GM12878 (cell line): ENCODE measurements around the gene SOBP. TPM values are rescaled to one million over a fixed set of nuclear protein-coding genes. Genes with fewer than 3 reads are reported as not detected.

Experiments
- ATAC-seq: fragments of 200-7000 bp; cut with Tn5 transposase; 3 replicates; pipeline ENCODE4 v1.9.1; 2020; ENCODE audit warnings: mild to moderate bottlenecking, moderate library complexity
- BruUV-seq: library from RNA; stranded (reverse); fragments of 400-500 nt; replicated peaks from 2 replicates; lab custom pipeline; 2021; lab: Mats Ljungman, UMichigan
- CTCF ChIA-PET: fragments of 300-600 bp; sonication (Branson Sonifier 250); formaldehyde crosslinking; extraction: SDS; loops from one replicate; lab custom pipeline; 2021; ENCODE audit warnings: inconsistent platforms; lab: Yijun Ruan, JAX
- POLR2A ChIA-PET: fragments of 350-600 bp; formaldehyde crosslinking; extraction: SDS; loops from one replicate; lab custom pipeline; 2021; ENCODE audit warnings: inconsistent platforms; lab: Charles Lee
- RAD21 ChIA-PET: fragments of 300-600 bp; sonication (Branson Sonifier 250); formaldehyde crosslinking; loops from one replicate; lab custom pipeline; 2023; ENCODE audit warnings: antibody characterized with exemption; ENCODE audit not compliant: unreplicated experiment; lab: Charles Lee
- SMC1A ChIA-PET: fragments of 300-600 bp; sonication (Branson Sonifier 250); formaldehyde crosslinking; loops from one replicate; lab custom pipeline; 2023; ENCODE audit not compliant: unreplicated experiment, uncharacterized antibody; lab: Charles Lee
- DNase-seq: peaks from one replicate; pipeline ENCODE4 v3.0.0-alpha.2; 2011; ENCODE audit warnings: low read depth, low spot score
- FAIRE-seq: peaks from 3 replicates; lab custom pipeline; 2011; peaks lifted over from hg19 to GRCh38; lab: Jason Lieb, UNC
- H2AFZ ChIP-seq: 2 replicates; pipeline ENCODE4 v1.6.0; 2011; ENCODE audit warnings: low read depth, low read length, control low read depth; ENCODE audit not compliant: control insufficient read depth
- H3K27ac ChIP-seq: 2 replicates; pipeline ENCODE4 v1.5.1; 2011; ENCODE audit warnings: control low read depth; ENCODE audit not compliant: control insufficient read depth, insufficient read depth
- H3K27me3 ChIP-seq, 2 experiments: replicated peaks in 1 of 2; 2 replicates each; pipeline versions ENCODE4 v1.6.0 to v1.6.1; 2011; ENCODE audit warnings: low read length in 1 of 2; ENCODE audit not compliant: control insufficient read depth in 2 of 2, insufficient read depth in 2 of 2
- H3K36me3 ChIP-seq, 2 experiments: 2 replicates each; pipeline ENCODE4 v1.5.1; 2011; ENCODE audit warnings: low read length in 1 of 2; ENCODE audit not compliant: control insufficient read depth in 2 of 2, insufficient read depth in 2 of 2
- H3K4me1 ChIP-seq: 2 replicates; pipeline ENCODE4 v1.6.1; 2011; ENCODE audit warnings: mild to moderate bottlenecking, low read length, moderate library complexity, mixed read lengths; ENCODE audit not compliant: control insufficient read depth, insufficient read depth
- H3K4me2 ChIP-seq: 2 replicates; pipeline ENCODE4 v1.6.0; 2011; ENCODE audit warnings: control low read depth; ENCODE audit not compliant: control insufficient read depth, insufficient read depth
- H3K4me3 ChIP-seq: fragments of 200-600 bp; sonication (generic); 2 replicates; pipeline ENCODE4 v1.5.1; 2016
- H3K79me2 ChIP-seq: 2 replicates; pipeline ENCODE4 v1.6.0; 2011; ENCODE audit warnings: low read length; ENCODE audit not compliant: control insufficient read depth, insufficient read depth
- H3K9ac ChIP-seq: 2 replicates; pipeline ENCODE4 v1.8.0; 2011; ENCODE audit warnings: low read length, control low read depth, mixed read lengths; ENCODE audit not compliant: control insufficient read depth, insufficient read depth
- H3K9me3 ChIP-seq: replicated peaks from 3 replicates; pipeline ENCODE4 v1.5.1; 2011; ENCODE audit warnings: mild to moderate bottlenecking, low read length; ENCODE audit not compliant: control insufficient read depth, insufficient read depth
- H4K20me1 ChIP-seq: 2 replicates; pipeline ENCODE4 v1.6.0; 2011; ENCODE audit not compliant: control insufficient read depth, insufficient read depth
- BRCA1 ChIP-seq: IDR thresholded peaks from 2 replicates; pipeline ENCODE4 v1.6.1; 2011; ENCODE audit warnings: low read depth, low read length, improper control_type of control experiment
- CHD4 ChIP-seq: fragments of 200-600 bp; sonication (generic); IDR thresholded peaks from 2 replicates; pipeline ENCODE4 v1.6.1; 2016; ENCODE audit warnings: mild to moderate bottlenecking
- DPF2 ChIP-seq: fragments of 450-650 bp; IDR thresholded peaks from 2 replicates; pipeline ENCODE4 v1.6.1; 2017; ENCODE audit warnings: mild to moderate bottlenecking
- ETV6 ChIP-seq, 2 experiments: fragments of 450-650 bp in 1 of 2; IDR thresholded peaks in 1 of 2; conservative IDR thresholded peaks in 1 of 2; 2 replicates each; pipeline ENCODE4 v1.6.1; 2014; ENCODE audit warnings: antibody characterized with exemption in 1 of 2, borderline replicate concordance in 1 of 2, low read depth in 1 of 2, mild to moderate bottlenecking in 1 of 2, moderate library complexity in 1 of 2
- FOXK2 ChIP-seq: fragments of 450-650 bp; IDR thresholded peaks from 2 replicates; pipeline ENCODE4 v1.6.1; 2017; ENCODE audit warnings: mild to moderate bottlenecking, moderate library complexity
- JUNB ChIP-seq: IDR thresholded peaks from 2 replicates; pipeline ENCODE4 v1.6.1; 2016; ENCODE audit warnings: antibody characterized with exemption, mild to moderate bottlenecking
- MXI1 ChIP-seq: fragments of 150-350 bp; IDR thresholded peaks from 2 replicates; pipeline ENCODE4 v1.6.1; 2011; ENCODE audit warnings: low read depth, mild to moderate bottlenecking, inconsistent platforms, low read length, improper control_type of control experiment
- NFYA ChIP-seq: IDR thresholded peaks from 2 replicates; pipeline ENCODE4 v1.6.1; 2011; ENCODE audit warnings: low read depth, mild to moderate bottlenecking, low read length, improper control_type of control experiment, borderline replicate concordance
- POLR2AphosphoS5 ChIP-seq: IDR thresholded peaks from 2 replicates; pipeline ENCODE4 v1.6.1; 2011; ENCODE audit warnings: mild to moderate bottlenecking, low read length, inconsistent platforms
- POU2F2 ChIP-seq: IDR thresholded peaks from 3 replicates; pipeline ENCODE4 v1.6.1; 2011; ENCODE audit warnings: low read depth, mild to moderate bottlenecking, low read length, borderline replicate concordance
- PRDM15 ChIP-seq: fragments of 450-650 bp; formaldehyde crosslinking; IDR thresholded peaks from 2 replicates; pipeline ENCODE4 v1.4.0; 2020; ENCODE audit warnings: mild to moderate bottlenecking, moderate library complexity
- RCOR1 ChIP-seq: conservative IDR thresholded peaks from 2 replicates; pipeline ENCODE4 v1.6.1; 2012; ENCODE audit warnings: low read depth, low read length, improper control_type of control experiment
- SIN3A ChIP-seq: IDR thresholded peaks from 2 replicates; pipeline ENCODE4 v1.6.1; 2012; ENCODE audit warnings: low read depth, low read length, improper control_type of control experiment
- TCF7 ChIP-seq: IDR thresholded peaks from 2 replicates; pipeline ENCODE4 v1.6.1; 2014; ENCODE audit warnings: antibody characterized with exemption, borderline replicate concordance
- ZNF592 ChIP-seq: fragments of 450-650 bp; IDR thresholded peaks from 2 replicates; pipeline ENCODE4 v1.6.1; 2017; ENCODE audit warnings: mild to moderate bottlenecking, moderate library complexity
- WGBS: methylation state at CpG from one replicate; pipeline ENCODE4 v1.1.6; 2016; ENCODE audit warnings: low lambda C conversion rate; ENCODE audit not compliant: insufficient replicate concordance, insufficient coverage; ENCODE audit errors: missing lambda C conversion rate; 5-methylcytosine and 5-hydroxymethylcytosine counted together
- in situ Hi-C: fragments of 300-500 bp; cut with MboI; formaldehyde crosslinking; loops from 9 replicates; pipeline ENCODE4 v1.14.3; 2018; ENCODE audit warnings: mixed read lengths
- intact Hi-C: fragments of 100-400 bp; cut with micrococcal nuclease; formaldehyde crosslinking; loops from one replicate; pipeline ENCODE4 v1.14.2; 2022; ENCODE audit not compliant: unreplicated experiment
- polyA plus RNA-seq, 11 experiments: library from polyadenylated mRNA; depleted of rRNA in 4 of 11; unstranded in 6 of 11; stranded (reverse) in 5 of 11; fragments of >200 nt; fragmentation: Nextera tagmentation in 4 of 11; fragmentation: Illumina TruSeq in 1 of 11; extraction: Ambion mirVana in 4 of 11; extraction: Trizol in 1 of 11; gene quantifications; 1 replicate in 1 of 11; 2 replicates in 10 of 11; pipeline versions ENCODE4 v1.2.1 to v1.2.3, GENCODE V29; 2011 to 2016; ENCODE audit warnings: inconsistent platforms in 2 of 11, missing spikeins in 2 of 11, low read depth in 1 of 11
- total RNA-seq, 4 experiments: library from RNA; depleted of rRNA in 3 of 4; stranded (reverse); fragments of >200 nt in 3 of 4; fragmentation: Illumina TruSeq in 1 of 4; extraction: Trizol in 1 of 4; gene quantifications; 2 replicates each; pipeline versions ENCODE4 v1.2.1 to v1.2.3, GENCODE V29; 2013 to 2021
- TF ChIP-seq, protein P1 (sequence below): fragments of 450-650 bp; IDR thresholded peaks from 2 replicates; pipeline ENCODE4 v1.6.1; 2017; ENCODE audit warnings: mild to moderate bottlenecking

SOBP gene
- total and polyA plus RNA-seq, 10 of the 15 experiments (the other 5 are each of a cell fraction or from before 2014, with no cell fraction given): 0.49 to 1.9 (median 0.78) TPM

GRCh38 chr6:107485157-107485556 is 4.8 kb upstream of the SOBP start:
- H3K4me1 ChIP-seq: peaks cover 11% of the 10 kb centered on the region
- FAIRE-seq (no peak), ATAC-seq (no peak), DNase-seq (no peak)
- intact Hi-C loops: no loop called here
- BruUV-seq: no TSS peak
- ChIA-PET CTCF (no interaction called here), RAD21 (no interaction called here), POLR2A (no interaction called here), SMC1A (no interaction called here)
- no peak overlapping the region for H2AFZ ChIP-seq
- H3K79me2 ChIP-seq: no peaks in the 10 kb centered on the region
- H3K4me3 ChIP-seq: no peak overlapping the region
- in situ Hi-C loops: no loop called here
- H3K27ac ChIP-seq: no peak overlapping the region
- H4K20me1 ChIP-seq: no peaks in the 10 kb centered on the region
- WGBS: 64% methylated on average over 4 of the region's 4 CpGs
- peaks cover 2 to 21% of the 10 kb centered on the region in 2 experiments for H3K27me3 ChIP-seq
- H3K9me3 ChIP-seq: no peaks in the 10 kb centered on the region
- H3K4me2 ChIP-seq: no peak overlapping the region
- no peak overlapping the region for H3K9ac ChIP-seq
- H3K36me3 ChIP-seq: no peaks in the 10 kb centered on the region
- TF ChIP-seq SIN3A: no peak
- no peak for TF ChIP-seq PRDM15 (CRISPR knock-in tag)
- no peak for TF ChIP-seq POLR2AphosphoS5
- TF ChIP-seq ZNF592: no peak
- no peak for TF ChIP-seq JUNB
- TF ChIP-seq BRCA1: no peak
- no peak for TF ChIP-seq DPF2
- no peak for TF ChIP-seq ETV6 (conservative IDR thresholded peaks at IDR 0.05 in 1 of 2, IDR thresholded peaks at IDR 0.05 in 1 of 2; ENCODE audit: borderline replicate concordance in 1 of 2, low read depth in 1 of 2)
- no peak for TF ChIP-seq FOXK2
- no peak for TF ChIP-seq NFYA
- no peak for TF ChIP-seq RCOR1
- TF ChIP-seq, protein P1, sequence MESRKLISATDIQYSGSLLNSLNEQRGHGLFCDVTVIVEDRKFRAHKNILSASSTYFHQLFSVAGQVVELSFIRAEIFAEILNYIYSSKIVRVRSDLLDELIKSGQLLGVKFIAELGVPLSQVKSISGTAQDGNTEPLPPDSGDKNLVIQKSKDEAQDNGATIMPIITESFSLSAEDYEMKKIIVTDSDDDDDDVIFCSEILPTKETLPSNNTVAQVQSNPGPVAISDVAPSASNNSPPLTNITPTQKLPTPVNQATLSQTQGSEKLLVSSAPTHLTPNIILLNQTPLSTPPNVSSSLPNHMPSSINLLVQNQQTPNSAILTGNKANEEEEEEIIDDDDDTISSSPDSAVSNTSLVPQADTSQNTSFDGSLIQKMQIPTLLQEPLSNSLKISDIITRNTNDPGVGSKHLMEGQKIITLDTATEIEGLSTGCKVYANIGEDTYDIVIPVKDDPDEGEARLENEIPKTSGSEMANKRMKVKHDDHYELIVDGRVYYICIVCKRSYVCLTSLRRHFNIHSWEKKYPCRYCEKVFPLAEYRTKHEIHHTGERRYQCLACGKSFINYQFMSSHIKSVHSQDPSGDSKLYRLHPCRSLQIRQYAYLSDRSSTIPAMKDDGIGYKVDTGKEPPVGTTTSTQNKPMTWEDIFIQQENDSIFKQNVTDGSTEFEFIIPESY: no peak
- no peak for TF ChIP-seq TCF7
- TF ChIP-seq CHD4: no peak
- TF ChIP-seq POU2F2: no peak
- no peak for TF ChIP-seq MXI1
